Muscle of arm (tissue), 14 donors: ENCODE data around the gene UNCX. TPM values are rescaled to one million over a fixed set of nuclear protein-coding genes. Genes with fewer than 3 reads are reported as not detected.
"Not testable (repeated sequence)": the region's sequence is repeated elsewhere in the genome, so short reads cannot be mapped to it uniquely, and the experiment has no call there.

Experiments
- DNase-seq: peaks from one replicate; pipeline ENCODE4 v3.0.0-alpha.2; 2013
- long read RNA-seq, 11 donors: transcript quantifications; one replicate each; lab custom pipeline, GENCODE V29; 2026
- polyA plus RNA-seq, 12 donors: library from polyadenylated mRNA; unstranded; fragments of 120-200 nt; gene quantifications; one replicate each; pipeline ENCODE4 v1.2.1, GENCODE V29; 2013; ENCODE audit not compliant: insufficient read length in 12 of 12

Gene UNCX
- not detected for polyA plus RNA-seq
- long read RNA-seq, donor 1: 0 reads
- long read RNA-seq, donor 2: 0 reads
- long read RNA-seq, donor 3: 0 reads
- long read RNA-seq, donor 4: 0 reads
- long read RNA-seq, donor 5: 0 reads
- long read RNA-seq, donor 6: 0 reads
- long read RNA-seq, donor 7: 0 reads
- long read RNA-seq, donor 8: 0 reads
- long read RNA-seq, donor 9: 0 reads
- long read RNA-seq, donor 10: 0 reads
- long read RNA-seq, donor 11: 0 reads

- DNase-seq: no peak
Measured at GRCh38 chr7:1232623-1233332, at the start of gene UNCX. Gene UNCX, plus strand, starts transcription at chr7:1232872. Its CDS starts 146 bp downstream, at chr7:1233018.

DNA sequence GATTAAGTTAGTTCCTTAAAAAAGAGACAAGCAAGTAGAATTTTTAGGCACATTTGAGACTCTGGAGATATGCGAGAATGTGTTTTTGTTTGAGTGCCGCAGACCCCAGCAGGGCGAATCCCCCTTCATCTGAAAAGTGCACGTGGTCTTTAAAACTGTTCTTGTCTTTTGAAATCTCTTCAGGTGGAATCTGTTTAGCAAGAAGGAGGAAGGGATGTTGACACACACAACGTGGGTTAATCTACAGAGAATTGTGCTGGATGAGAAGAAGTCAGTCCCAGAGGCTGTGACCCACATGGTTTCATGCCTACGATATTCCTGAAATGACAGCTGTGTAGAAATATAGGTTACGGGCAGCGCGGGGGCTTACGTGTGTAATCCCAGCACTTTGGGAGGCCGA is 45.5 kb upstream of the UNCX start:
- no peak for DNase-seq

DNA sequence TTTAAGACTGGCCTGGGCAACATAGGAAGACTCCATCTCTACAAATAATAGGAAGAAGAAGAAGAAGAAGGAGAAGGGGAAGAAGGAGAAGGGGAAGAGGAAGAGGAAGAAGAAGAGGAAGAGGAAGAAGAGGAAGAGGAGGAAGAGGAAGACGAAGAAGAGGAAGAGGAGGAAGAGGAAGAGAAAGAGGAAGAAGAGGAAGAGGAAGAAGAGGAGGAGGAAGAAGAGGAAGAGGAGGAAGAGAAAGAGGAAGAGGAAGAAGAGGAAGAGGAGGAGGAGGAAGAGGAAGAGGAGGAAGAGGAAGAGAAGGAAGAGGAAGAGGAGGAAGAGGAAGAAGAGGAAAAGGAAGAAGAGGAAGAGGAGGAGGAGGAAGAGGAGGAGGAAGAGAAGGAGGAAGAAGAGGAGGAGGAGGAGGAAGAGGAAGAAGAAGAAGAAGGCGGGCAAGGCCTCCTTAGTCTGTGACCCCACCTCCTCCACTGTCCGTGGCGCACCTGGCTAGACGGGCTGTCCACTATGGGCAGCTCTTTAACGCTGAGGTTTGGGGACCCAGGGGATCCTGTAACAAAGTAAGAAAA is 43.9 kb upstream of the UNCX start:
- no peak for DNase-seq

DNA sequence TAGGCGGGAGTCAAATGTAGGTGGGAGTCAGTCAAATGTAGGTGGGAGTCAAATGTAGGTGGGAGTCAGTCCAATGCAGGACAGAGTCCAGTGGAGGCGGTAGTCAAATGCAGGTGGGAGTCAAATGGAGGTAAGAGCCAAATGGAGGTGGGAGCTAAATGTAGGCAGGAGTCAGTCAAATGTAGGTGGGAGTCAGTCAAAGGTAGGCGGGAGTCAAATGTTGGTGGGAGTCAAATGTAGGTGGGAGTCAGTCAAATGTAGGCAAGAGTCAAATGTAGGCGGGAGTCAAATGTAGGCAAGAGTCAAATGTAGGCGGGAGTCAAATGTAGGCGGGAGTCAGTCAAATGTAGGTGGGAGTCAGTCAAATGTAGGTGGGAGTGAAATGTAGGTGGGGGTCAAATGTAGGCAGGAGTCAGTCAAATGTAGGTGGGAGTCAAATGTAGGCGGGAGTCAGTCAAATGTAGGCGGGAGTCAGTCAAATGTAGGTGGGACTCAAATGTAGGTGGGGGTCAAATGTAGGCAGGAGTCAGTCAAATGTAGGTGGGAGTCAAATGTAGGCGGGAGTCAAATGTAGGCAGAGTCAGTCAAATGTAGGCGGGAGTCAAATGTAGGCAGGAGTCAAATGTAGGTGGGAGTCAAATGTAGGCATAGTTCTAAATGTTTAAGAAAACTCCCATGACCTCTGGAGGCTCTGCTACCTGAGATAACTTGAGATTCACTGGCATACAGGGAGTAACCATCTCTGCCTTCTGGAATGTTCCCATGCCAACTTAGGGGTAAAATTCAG is 42.5 kb upstream of the UNCX start:
- DNase-seq: no peak

GRCh38 chr7:1192171-1192676 is 40.4 kb upstream of the UNCX start:
- DNase-seq: no peak

DNA sequence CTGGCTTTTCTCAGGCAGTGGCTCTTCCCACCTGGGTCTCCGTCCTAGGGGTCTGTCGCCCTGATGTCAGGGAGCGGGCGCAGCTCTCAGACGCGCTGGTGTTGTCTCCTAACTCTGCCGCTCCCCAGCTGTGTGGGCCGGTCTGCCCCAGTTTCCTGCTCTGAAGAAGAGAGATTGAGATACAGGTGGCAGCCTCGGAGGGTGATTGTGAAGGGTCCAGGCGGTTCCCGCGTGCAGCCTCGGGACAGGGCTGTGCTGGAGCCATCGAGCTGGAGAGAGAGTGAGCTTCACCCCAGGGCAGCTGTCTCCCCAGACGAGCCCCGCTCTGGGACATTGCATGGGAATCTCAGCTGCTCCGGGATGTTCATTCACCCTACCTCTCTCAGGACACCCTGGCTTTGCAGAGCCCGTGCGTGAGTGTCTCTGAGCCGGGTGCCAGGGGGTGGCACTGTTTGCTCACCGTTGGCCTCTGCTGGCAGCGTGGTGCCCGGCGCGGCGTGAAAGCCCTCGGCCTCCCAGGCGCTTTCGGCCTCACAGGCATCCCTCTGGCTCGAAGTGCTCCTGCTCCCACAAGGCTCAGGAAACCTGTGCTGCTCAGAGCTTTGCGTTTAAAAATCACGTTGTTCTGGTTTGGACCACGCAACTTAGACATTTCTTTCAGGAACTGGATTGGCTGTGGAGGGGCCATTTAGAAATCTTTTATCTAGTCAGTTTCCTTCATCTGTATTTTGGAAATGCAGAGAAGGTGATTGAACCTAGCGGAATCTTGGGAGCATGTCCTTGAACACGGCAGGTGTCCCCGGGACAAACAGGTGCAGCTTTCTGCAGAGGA is 38.9 kb upstream of the UNCX start:
- DNase-seq: no peak

GRCh38 chr7:1196441-1196840 is 36.2 kb upstream of the UNCX start:
- not testable (repeated sequence) for DNase-seq

DNA sequence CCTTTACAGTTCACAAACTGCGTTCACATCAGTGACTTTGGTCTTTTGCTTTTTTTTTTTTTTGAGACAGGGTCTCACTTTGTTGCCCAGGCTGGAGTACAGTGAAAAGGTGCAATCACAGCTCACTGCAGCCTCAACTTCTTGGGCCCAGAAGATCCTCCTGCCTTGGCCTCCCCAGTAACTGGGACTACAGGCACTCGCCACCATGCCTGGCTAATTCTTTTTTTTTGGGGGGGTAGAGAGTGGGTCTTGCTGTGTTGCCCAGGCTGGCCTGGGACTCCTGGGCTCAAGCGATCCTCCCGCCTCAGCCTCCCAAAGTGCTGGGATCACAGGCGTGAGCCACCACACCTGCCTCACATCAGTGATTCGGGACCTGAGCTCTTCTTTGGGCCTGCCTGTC is 35.7 kb upstream of the UNCX start:
- no peak for DNase-seq

DNA sequence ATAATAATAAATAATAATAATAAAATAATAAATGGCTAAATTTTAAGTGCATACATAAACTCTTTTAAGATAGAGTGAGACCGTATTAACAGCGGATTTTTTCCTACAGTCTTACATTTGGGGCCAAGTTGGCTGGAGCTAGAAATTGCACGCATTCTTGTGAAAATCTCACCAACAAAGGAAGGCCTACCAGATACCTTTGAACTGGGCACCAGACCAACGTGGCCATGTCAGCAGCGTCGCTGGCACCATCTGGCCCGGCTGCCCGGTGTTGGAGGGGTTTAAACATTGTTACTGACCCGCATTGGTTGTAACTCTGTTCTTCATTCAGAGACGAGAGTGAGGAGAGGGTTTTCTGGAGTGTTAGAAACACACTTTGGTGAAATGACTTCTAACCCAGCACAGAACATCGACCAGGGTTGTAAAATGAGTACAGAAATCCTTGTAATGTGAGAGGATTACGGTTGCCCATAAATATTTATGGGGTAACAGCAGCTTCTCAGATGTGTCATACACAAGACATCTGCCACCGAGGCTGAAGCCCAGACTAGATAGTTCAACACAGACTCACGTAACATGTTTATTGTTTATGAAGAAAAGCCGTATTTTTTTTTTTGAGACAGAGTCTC is 34.6 kb upstream of the UNCX start:
- no peak for DNase-seq

GRCh38 chr7:1200045-1200444 is 32.6 kb upstream of the UNCX start:
- DNase-seq: no peak

DNA sequence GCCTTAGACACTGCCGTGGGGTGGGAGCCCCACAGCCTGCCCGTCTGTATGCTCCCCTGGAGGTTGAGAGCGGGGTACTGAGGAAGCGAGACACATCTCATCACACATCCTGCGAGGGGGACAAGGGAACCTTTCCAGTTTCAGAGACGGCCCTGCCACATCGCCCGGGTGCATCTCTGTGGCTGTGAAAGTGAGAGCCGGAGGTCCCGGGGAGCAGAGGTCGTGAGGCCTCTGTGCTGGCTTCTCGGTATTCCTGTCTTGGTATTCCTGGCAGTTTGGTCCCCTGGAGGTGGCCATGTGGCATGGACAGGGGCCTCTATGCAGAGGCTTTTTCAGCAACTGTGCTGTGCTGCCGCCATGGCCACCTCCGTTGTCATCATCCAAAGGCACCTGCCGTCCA is 30.8 kb upstream of the UNCX start:
- no peak for DNase-seq

- DNase-seq: not testable (repeated sequence)
Measured at GRCh38 chr7:1202914-1203313, 29.8 kb upstream of the UNCX start.

GRCh38 chr7:1204460-1205140 is 28.1 kb upstream of the UNCX start:
- DNase-seq: no peak

DNA sequence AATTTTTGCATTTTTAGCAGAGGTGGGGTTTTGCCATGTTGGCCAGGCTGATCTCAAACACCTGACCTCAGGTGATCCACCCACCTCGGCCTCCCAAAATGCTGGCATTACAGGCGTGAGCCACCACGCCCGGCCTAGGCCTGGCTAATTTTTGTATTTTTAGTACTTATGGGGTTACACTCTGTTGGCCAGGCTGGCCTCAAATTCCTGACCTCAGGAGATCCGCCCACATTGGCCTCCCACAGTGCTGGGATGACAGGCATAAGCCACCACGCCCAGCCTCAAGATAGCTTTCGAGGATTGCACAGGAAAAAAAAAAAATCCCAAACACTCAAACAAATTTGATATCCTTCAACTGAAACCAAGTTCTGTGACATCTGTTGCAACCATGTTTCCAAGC is 26.9 kb upstream of the UNCX start:
- not testable (repeated sequence) for DNase-seq

DNA sequence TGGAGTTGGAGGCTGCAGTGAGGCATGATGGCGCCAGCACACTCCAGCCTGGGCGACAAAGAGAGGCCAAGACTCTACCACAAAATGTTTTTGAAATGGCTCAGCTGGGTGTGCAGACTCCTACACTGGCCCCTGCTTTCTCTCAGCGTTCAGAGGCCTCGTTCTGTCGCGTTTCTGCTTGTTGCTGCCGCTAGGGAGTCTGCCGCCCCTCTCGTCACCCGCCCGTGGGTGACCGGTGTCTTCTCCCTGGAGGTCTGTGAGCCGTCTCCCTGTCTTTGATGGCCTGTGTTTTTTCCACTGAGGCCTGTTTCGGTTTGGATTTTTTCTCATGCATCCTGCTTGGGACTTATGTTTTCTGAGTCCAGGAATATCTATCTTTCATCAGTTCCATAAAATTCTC is 23.6 kb upstream of the UNCX start:
- no peak for DNase-seq

- DNase-seq: no peak
Measured at GRCh38 chr7:1210321-1210978, 22.2 kb upstream of the UNCX start.

DNA sequence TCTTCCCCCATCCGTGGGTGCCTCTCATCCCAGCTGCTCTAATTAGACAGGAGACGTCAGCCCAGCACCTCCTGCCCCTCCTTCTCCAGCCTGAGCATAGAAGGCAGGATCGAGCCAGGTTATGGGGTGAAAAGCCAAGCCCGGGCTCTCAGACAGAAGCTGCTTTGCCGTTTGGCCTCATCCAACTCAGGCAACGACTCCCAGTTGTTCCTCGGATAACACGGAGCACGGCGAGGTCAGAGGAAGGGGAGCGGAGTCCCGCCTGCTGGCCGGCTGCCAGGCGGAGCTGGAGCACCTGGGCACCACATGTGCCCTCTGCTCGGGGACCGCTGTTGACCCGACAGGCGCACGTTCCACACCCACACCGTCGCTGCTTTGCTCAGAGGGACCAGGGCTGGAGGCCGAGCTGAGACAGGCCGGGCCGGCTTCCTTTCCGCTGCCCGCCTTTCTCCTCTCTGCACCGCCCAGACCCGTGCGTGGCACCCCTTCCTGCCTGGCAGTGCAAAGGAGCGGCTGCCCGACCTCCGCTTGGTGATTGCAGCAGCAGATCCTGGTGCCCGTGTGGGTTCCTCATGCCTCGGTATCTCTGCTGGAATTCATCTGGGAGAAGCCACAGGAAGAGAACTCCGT is 21.6 kb upstream of the UNCX start:
- DNase-seq: no peak

DNA sequence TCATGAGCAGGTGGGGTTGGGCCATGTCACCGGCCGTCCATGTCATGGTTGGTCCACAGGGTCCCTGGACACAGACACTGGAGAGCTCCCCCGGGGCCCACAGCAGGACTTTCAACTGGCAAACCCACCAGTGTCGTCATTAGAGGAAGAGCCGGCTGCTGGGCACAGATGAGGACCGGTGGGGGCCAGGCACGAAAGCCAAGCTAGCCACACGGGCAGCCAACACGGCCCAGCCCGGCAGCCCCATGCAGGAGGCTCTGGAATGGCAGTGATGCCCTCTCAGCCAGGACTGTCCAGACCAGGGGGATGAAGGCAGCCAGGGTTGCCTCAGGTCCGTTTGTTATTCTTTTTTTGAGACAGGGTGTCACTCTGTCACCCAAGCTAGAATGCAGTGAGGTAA is 21.1 kb upstream of the UNCX start:
- no peak for DNase-seq

DNA sequence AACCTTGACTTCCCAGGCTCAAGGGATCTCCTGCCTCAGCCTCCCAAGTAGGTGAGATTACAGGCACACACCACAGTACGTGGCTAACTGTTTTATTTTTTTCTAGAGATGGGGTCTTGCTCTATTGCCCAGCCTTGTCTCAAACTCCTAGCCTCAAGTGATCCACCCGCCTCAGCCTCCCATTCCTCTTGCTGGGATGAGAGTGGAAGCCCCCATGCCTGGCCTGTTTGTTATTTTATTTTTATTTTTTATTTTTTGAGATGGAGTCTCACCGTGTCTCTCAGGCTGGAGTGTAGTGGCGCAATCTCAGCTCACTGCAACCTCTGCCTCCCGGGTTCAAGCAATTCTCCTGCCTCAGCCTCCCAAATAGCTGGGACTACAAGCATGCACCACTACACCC is 20.6 kb upstream of the UNCX start:
- not testable (repeated sequence) for DNase-seq
